VCaP (cell line): ENCODE results near the gene ADISSP.

Experiments
- H3K27ac ChIP-seq: fragments of 450-650 bp; 2 replicates; pipeline ENCODE4 v1.5.1; 2017
- TF ChIP-seq, protein P1 (sequence below): fragments of 450-650 bp; conservative IDR thresholded peaks from 2 replicates; pipeline ENCODE4 v1.5.1; 2017; ENCODE audit warnings: mild to moderate bottlenecking, moderate library complexity

ADISSP gene

DNA sequence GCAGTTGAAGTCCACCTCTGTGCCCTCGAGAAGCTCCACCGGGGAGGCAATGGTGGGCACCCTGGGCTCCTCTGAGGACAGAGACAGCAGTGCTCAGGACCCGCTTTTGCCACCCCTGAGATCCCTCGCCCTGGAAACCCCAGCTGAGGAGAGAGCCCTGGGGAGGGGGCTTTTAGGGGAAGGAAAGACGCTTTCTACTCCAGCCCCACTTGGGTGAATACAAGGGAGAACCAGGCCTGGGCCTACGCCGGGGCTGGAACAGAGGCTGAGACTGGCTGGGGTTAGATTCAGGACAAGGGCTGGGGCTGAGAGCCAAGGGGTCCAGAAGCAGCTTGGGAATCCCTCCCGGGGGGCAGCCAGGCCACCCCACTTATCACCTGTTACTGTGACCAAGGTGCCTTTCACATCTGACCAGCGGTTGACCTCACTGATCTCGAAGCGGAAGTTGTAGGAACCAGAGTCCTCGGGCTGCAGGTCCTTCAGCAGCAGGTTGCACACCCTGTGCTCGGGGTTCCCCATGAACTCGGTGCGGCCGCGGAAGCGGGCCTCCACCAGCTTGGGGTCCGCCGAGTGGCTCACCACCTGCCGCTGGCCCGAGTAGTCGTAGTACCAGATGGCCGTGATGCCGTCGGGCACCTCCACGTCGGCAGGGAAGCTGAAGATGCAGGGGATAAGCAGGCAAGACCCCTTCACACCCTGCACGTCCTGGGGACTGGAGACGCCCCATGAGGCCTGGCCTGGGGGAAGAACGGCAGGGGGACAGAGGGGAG, 61.4 kb downstream of the ADISSP start:
- no peak overlapping the region for H3K27ac ChIP-seq
- TF ChIP-seq, protein P1, sequence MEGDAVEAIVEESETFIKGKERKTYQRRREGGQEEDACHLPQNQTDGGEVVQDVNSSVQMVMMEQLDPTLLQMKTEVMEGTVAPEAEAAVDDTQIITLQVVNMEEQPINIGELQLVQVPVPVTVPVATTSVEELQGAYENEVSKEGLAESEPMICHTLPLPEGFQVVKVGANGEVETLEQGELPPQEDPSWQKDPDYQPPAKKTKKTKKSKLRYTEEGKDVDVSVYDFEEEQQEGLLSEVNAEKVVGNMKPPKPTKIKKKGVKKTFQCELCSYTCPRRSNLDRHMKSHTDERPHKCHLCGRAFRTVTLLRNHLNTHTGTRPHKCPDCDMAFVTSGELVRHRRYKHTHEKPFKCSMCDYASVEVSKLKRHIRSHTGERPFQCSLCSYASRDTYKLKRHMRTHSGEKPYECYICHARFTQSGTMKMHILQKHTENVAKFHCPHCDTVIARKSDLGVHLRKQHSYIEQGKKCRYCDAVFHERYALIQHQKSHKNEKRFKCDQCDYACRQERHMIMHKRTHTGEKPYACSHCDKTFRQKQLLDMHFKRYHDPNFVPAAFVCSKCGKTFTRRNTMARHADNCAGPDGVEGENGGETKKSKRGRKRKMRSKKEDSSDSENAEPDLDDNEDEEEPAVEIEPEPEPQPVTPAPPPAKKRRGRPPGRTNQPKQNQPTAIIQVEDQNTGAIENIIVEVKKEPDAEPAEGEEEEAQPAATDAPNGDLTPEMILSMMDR: no peak

DNA sequence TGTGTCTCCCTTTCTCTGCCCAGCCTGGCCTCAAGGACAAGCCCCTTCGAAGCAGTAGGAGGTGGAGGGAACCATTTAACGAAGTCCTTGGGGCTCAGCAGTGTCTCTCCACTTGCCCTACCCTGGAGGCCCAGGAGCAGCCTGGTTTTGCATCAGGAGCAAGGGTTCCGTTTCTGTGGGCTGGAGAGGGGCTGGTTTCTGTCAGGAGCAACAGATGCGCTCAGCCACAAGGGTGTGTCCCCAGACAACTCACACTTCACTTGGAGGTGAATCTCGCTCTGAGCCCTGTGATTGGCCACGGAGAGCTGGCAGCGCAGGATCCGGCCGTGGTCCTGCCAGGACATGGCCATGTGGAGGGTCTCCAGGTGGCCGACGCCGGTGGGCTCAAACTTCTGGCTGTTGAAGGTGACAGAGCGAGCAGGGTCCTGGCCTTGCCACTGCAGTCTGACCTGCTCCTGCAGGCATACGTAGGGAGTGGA, 62.0 kb downstream of the ADISSP start:
- TF ChIP-seq, protein P1: no peak
- no peak overlapping the region for H3K27ac ChIP-seq

DNA sequence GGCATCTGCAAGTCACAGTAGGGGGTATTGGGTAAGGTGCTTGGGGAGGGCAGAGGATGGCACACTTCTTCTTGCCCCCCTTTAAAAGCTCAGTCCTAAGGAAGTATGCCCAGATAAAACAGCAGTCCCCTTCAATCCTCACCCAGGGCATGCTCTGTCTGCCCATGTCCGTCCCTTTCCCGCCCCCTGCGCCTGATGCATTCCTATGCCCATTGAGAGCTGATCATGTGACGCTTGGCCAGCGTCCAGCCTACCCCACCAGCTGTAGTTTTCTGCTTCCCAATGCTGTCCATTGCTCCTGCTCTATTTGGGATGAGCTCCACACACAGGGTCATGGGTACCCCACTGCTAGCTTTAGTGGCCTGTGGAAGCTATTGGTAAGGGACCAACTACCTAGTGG, 63.5 kb downstream of the ADISSP start:
- TF ChIP-seq, protein P1: no peak
- no peak overlapping the region for H3K27ac ChIP-seq
